ENCODE results near the gene TMEM63A.

Gene TMEM63A

DNA sequence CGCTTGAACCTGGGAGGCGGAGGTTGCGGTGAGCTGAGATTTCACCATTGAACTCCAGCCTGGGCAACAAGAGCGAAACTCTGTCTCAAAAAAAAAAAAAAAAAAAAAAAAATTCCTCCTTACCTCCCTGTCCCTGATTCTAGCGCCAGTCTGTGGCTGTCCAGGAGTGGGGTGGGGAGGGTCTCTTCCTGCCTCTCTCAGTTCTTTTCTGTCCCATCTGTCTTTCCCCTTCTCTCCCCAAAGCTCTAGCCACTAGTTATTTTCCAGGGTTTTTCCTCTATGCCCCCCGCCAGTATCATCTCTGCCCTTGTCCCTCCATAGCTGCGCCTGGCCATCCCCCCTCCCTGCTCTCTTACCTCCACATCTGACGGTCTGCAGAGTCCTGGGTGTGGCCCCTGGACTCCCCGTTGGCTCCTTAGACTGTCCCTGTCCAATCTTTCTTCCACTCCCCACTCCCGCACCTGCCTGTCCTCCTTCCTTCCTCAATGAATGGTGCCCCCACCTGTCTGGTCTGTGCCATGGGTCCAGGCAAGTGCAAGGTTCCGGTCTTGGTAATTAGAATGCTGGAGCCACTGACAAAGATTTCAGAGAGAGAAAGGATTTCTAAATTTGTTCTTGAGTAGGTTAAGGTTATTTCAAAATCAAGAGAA is 1.6 kb upstream of the TMEM63A start:
- FAIRE-seq: no peak

DNA sequence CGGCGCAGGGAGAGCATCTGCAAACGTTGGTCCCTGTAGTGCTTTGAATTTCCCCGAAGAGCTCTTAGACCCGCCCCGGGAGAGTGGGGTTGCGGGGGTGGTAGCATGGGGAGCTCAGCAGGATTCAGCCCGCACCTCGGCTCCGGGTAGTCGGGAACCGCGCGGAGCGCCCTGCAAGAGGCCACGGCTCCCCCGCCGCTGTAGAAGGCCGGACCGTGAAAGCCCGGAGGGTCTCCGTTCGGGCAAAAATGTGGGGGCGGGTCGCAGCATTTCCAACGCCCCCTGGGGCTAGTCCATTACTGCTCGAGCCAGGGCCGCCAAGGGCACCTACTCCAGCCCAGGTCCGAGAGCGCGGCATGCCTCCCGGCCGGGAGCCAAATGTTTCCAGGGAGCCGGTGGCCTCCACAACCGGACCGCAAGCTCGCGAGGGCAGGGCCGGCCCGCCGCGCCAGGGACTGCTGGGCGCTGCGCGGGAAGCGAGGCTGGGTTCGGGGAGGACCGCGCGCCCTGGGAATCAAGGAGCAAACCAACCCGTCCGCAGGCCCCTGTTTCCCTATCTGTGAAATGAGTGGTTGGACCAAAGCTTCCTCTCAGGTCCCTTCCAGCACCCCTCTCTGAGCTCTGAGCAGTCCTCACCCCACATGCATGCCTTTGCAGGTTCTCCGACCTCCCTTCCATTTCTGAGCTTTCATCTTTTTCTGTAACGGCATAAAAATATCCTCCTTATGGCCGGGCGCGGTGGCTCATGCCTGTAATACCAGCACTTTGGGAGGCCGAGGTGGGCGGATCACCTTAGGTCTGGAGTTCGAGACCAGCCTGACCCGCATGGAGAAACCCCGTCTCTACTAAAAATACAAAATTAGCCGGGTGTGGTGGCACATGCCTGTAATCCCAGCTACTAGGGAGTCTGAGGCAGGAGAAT is 775 bp upstream of the TMEM63A start:
- FAIRE-seq: no peak

DNA sequence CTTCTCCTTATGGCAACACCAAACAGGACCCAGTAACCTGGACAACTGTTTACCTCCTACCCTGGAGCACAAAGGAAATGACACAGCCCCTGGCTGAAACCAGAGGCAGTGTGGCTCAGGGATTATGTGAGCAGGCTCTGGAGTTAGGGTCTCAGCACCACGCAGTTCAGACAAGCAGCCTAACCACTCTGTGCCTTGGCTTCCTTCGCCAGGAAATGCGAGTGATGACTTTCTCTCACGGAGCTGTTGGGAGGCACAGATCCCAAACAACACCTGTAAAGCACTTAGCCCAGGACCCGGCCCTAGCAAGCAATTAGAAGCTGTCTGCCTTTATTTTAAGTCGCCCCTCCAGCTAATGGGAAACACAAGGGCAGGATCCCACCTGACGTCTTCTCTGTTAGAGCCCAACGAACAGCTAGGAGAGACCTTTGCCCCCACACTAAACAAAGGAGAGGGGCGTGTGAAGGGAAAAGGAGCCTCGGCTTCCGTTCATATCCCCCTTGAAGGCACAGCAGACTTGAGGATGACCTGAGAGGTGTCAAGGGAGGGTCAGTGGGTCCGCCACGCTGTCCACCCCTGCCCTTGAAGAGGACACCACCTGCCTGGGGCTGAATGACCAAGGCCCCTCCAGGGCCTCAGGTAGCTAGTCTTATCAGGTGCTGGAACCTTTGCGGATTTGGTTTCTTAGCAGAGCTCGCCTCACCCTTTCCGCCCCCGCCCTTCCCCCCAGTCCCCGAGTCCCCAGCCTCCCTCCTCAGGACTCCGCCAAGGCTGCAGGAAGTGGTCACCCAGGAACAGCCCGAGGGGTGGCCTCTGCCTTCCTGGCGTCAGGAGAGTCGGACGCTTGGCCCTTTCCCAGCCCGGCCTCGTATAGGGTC is 860 bp downstream of the TMEM63A start:
- no peak for FAIRE-seq

DNA sequence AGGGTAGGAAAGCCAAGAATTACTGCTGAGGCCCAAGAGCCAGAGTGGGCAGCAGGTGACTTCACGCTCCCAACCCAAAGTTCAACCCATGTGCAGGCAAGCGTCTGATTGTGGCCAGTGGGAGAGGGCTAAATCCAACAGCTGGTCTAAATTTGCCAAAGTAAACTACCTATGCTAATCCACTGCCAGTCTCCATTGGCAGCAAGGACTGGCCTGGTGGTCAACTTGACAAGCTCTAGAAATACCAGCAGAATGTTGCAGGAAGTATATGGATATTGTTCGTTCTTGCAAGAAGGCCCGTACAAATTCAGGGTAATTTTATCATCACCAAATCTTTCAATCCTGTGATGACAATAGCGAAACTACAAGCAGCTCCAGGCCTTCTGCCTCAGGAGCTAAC is 1.5 kb downstream of the TMEM63A start:
- no peak for FAIRE-seq

DNA sequence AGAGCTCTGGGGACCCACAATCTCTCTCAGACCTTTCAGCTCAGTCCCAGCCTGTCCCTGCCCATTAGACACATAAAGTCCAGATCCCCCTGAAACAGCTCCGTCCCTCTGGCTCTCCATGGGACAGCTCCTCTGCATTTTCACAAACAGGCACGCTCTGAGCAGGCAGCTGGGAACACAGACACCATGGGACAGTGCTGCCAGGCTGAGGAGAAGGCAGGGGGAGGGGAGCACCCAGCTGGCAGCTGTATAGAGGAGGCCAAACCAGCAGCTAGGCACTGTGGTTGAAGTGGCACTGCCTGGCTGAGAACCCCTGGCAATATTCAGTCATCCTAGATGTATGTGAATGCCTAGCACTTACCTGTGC is 2.0 kb downstream of the TMEM63A start:
- no peak for FAIRE-seq

DNA sequence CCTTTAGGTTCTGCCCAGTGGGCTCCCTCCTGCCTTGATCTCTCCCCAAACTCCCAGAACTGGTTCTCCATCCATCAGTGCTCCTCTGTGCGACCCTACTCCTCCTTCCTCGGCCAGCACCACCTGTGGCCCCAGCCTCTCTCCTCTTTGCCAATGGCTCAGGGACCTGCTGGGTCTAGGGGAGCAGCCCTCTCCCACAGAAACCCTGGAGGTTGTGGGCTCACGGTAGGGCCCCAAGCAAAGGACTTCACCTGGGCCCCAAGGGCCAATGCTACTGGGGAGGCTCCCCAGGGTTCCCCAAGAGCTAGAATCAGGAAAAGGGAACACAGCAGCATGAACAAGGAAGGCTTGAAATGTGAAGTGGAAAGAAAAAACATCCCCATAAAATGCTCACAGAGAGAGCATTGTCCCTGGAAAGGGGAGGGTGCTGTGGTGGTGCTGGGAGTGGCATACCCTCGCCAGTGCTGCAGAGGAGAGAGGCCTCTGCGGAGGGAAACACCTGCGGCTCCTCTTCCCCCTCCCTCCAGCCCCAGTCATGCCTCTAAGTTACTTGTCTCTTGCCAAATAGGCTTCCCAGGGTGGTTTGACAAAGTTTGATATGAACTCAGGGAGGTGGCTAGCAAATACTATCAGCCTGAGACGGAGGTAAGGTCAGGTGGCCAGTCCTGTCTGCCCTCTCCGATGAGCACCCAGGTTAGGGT is 2.5 kb downstream of the TMEM63A start:
- no peak for FAIRE-seq

DNA sequence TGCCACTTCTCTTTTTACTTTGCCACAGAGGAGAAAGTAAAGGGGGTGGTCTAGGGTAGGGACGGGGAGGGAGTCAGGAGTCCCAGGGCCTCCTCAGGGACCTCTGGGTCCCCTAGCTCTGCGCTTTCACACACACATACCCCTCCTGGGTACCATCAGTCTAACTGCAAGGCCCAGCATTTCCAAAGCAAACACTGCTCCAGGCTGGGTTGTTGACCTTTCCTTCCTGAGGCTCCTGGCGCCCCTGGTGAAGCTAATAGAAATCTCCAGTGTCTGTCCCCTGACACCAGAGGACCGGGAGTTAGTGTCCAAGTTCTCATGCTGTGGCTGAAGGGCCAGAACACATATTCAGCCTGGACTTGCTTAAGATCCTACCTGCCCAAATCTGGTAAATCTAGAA is 3.9 kb downstream of the TMEM63A start:
- FAIRE-seq: no peak

DNA sequence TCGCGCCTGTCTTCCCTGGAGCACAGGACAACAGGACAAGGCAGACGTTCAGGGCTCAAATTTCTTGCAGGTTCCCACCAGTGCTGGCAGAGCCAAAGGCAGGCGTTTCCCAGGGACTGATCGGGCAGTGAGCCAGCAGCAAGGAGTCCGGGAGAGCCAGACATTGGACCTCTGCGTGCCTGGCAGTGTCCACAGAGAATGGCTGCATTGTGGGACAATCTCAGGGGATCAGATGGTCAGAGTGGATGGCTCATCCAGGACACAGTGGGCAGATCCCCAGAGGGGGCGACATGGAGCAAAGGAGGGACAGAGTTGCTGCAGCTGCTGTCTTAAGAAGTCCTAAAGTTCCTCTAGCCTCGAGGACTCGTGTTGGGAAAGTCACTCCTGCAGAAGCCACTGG is 4.6 kb downstream of the TMEM63A start:
- peak; percentile 3 for FAIRE-seq

DNA sequence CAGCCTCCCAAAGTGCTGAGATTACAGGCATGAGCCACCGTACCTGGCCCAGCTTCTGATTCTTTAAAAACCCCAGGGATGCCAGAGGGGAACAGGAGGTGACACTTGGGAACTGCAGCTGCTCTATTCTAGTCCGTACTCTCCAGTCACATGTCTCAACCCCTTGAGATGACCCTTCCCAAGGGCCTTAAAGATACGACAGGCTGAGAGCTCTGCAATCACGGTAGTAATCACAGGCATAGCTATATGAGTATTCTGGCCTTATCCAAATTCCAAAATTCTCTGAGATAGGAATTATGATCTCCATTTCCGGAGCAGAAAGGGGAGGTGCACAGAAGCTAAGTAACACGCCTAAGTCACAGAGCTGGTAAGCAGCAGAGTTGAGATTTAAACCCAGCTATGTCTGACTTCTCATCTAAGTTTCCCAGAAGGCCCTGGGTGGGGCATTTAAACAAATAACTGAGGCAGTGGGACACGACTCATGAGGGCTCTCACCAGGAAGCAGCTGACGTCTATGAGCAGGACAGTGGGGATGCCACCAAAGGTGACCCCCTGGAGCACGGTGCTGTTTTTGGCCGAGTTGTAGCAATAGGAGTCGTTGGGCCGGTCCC is 5.2 kb downstream of the TMEM63A start:
- no peak for FAIRE-seq

DNA sequence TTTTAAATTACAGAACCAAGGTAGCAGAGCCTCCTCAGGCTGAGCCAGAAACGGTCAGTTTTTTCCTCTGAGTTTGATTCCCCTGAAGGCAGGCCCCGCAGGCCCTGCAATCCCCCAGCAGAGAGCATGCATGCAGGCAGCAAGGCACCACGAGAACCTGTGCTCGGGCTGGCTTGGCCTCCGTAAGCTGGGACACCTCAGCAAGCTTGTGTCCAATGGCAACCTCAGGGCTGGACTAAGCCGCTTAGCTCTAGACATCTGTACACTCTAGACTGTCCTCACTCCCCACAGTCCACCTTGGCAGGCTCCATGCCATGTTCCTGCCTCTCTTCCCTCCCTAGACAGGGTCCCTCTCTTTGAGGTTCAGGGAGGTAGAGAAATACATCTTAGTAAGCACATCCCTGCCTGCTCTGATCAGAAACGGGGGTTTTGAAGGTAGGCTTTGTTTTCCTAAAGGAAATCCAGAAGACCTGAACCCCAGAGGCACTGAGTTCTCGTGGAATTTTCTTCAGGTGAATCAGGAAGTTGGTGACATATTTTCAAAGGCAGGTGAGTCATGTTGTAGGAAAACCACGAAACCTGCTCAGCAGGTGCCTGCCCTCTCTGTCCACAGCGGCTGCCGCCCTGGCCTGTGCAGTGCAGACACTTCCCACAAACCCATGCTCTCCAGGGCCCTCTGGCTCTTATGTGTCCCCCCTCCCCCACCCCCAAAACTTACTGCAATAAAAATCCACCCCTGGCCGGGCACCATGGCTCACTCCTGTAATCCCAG is 7.0 kb downstream of the TMEM63A start:
- no peak for FAIRE-seq

DNA sequence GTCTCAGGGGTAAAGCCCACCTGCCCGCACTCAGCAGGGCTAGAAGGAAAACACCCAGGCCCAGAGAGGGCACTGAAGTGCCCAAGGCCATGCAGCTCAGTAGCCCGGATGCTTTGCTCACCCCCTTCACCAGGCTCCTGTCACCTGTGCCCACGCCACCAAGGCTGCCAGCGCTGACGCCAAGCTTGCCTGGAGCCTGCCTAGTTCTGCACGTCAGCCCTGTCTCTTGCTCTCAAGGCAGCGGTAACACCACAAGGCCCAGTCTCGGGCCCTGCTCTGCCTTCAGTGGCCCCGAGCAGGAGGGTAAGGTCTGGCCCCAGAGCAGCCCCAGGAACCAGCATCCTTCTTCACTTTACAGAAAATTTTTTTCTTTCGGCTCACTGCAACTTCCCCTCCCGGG is 7.7 kb downstream of the TMEM63A start:
- FAIRE-seq: no peak

DNA sequence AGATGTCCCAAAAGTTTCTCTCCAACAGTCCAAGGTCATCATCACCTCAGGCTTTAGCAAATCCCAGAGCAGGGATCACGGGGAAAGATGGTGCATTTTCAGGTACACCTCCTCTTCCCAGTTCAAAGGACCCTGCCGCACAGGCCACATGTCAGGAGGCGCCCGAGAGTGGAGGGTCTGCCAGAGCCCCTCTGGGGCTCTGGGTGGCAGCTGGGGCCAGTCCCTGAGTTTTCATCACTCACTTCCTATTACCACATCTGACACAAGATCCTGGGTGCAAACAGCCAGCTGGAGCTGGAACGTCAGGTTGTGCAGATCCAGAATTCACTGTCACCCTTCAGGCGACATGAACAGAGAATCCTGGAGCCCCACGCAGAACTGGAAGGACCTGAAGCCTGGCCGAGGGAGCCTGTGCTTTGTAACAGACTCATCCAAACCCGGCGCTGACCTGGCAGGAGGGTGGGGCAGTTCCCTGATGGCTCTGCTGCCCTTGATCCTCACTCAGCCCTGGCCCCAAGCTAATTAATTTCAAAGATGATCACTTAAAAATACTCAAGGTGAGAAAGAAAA is 8.8 kb downstream of the TMEM63A start:
- no peak for FAIRE-seq

DNA sequence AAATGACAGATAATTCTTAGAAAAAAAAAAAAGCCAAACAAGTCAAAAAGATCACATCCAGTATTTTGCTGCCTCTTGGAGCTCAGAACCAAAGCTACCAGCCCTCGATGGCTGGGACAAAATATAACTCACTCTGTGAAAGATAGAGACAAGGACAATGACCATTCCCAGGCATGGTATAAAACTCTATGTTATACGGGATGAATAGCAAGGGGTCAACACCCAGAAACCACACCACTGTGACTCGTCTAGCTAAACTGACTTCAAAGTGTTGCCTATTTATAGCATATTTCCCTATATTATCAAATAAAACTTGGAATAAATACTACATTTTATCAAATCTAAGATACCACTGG is 10.1 kb downstream of the TMEM63A start:
- no peak for FAIRE-seq

DNA sequence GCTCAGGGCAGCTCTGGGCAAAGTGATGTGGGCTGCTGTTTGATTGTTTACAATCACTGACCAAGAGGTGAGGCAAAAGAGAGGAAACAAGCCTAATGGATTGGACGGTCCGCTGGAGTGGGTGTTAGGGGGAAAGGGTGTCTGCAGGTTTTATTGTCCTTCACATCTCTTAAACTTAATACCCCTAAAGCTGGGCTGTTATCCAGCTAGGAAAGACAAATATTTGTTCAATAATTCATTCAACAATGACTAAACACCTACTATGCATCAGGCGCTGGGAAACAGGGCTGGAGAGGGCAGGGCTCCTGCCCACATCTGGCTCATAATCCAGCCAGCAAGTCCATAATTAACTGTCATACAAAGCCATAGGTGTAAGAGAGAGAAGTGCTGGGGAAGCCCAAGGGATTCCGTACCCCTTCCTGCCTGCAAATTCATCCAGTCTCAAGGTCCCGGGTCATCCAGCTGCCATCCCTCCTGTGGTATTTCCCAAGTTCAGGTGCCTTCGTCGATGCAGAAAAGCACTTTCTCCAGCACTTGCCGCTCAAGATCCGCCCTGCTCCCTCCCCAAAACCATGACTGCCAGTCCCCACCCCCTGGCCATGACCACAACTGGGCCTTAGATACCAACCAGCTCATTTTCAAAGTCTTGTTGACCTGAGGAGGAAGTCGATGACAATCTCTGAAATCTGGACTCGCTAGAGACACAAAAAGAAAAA is 10.7 kb downstream of the TMEM63A start:
- FAIRE-seq: no peak

DNA sequence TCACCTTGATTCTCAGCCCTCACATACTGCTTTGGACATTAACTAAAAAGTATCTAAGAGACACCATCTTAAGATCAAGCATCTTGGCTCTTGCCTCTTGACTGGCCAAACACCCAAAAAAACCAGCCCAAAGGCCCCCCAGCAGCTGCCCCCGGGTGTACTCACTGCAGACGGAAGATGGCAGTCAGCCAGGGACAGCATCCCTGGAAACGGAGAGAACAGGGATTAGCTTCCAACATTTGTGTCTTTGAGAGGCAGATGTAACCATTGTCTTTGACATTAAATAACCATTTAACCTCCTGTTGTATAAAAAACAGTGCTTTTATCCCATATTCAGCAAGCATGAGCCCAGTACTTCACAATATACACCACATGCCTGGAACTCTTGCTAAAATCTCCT is 11.3 kb downstream of the TMEM63A start:
- no peak for FAIRE-seq

DNA sequence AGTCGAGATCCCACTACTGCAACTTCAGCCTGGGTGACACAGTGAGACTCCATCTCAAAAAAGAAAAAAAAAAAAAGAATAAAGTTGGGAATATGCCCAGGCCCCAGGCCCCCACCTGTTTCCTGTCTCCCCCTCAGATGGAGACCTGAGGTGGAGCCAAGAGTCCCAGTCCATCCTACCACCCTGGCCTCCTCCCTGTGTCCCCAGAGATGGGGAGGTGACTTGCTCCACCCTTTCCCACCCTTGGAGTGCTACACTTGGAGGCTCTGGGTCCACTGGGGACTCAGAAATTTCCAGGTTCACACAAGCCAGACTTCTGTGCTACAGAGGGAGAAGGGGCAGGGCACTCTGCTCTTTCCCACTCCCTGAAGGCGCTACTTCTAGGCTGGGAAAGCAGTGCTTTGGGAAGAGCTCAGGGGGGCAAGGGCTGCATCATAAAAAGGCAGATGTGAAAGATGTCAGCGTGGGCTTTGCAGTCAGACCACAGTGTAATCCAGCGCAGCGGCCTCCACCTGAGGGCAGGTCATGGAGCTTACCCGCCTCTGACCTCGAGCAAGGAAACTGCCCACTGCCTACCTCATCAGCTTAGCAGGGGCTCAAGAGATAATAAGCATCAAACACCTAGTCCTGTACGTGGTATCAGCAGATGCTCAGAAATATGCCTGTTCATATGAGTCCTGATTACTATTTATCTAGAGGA is 13.4 kb downstream of the TMEM63A start:
- no peak for FAIRE-seq

DNA sequence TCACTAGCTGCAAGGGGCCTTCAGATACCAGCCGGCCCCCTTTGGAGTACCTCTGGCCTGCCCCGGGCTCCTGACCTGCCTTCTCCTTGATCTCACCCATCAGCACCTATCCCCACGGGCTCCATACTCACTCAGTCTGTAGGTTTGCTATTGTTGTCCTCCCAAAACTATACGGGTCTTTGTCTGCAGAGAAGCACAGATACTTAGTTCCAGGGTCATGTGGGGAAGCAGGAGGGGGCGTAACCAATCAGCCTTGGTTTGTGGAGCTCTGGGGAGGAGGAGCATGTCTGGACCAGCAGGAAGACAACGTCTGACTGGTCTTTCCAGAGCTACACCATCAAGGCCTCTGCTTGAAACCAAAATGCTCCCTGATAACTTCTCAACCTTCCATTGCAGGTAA is 15.2 kb downstream of the TMEM63A start:
- no peak for FAIRE-seq

DNA sequence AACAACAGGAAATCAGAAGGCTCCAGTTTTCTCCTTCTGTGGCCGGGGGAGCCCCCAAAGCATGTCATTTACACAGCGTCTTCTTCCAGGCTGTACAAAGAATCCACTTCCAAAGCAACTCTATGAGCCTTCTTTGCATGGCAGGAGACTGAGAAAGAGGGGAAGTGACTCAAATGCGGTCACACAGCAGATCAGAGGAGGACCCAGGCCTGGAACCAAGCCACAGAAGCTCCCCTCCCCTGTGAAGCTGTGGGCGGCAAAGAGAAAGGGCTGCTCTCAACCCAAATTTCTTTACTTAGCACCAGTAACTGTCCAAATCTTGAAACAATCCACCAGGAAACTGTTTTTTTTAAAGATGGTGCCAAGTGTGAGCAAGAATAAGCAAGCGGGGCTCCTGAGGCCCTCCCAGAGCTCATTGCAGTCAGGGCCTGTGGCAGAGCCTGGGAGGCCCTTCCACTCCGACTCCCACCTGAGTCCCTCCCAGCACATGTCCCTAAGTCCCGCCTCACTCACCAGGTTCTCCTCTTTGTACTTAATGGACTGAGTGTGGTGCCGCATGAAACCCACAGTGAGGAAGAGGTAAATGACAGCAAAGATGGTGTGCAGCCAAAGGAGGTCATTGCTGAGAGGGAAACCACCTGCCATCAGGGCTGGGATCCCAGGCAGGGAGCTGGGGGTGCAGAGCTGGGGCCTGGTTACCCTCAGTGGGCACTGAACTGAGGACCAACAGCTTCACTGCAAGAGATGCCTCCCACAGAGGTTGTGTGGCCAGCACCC is 15.9 kb downstream of the TMEM63A start:
- FAIRE-seq: no peak

DNA sequence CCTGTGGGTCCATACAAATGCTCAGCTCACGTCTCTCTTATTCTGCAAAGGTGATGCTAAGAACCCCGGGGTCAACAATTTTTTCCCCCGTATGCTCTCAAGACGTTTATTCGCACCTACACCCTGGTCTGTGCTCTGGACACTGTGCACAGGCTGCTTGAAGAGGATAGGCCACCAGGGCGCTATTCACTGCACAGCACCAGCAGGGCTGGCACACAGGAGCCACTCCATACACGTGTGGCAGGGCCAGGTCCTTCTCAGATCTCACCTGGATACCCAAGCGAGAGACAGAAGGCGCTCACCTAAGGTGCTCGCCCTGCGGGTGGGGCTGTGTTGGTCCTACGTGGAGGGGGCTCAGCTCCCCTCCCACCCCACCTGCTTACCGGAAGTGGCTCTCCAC is 16.7 kb downstream of the TMEM63A start:
- FAIRE-seq: no peak
